Measurements from ENCODE around the gene LCORL. TPM values are rescaled to one million over a fixed set of nuclear protein-coding genes. Genes with fewer than 3 reads are reported as not detected.

Gene LCORL
- total RNA-seq, 2 experiments from 2014 or later = 6.3 to 6.5 TPM

- Mint-ChIP-seq H3K9me3 (no peaks in the 10 kb centered on the region), H3K4me3 (no peak overlapping the region), H3K27me3 (no peaks in the 10 kb centered on the region), H3K27ac (no peak overlapping the region), H3K36me3 (ENCODE audit: low read depth) (peaks cover 46% of the 10 kb centered on the region), H3K4me1 (ENCODE audit: low read depth) (no peaks in the 10 kb centered on the region)
- Histone ChIP-seq H3K27ac (ENCODE audit: low read depth in 1 of 2, low read length in 2 of 2) (no peak overlapping the region), H3K4me1 (ENCODE audit: insufficient read depth, low read length) (no peaks in the 10 kb centered on the region), H3K36me3 (ENCODE audit: insufficient read depth, low read length) (peaks cover 11% of the 10 kb centered on the region), H3K9me3 (ENCODE audit: control insufficient read depth in 1 of 2, insufficient read depth in 1 of 2, low read length in 2 of 2) (no peaks in the 10 kb centered on the region), H3K4me3 (ENCODE audit: low read length) (no peak overlapping the region), H3K27me3 (ENCODE audit: control insufficient read depth in 1 of 2, insufficient read depth in 2 of 2, low read length in 2 of 2) (no peaks in the 10 kb centered on the region)
- DNase-seq = no peak
- POLR2A ChIA-PET = no interaction called here
- intact Hi-C loops (cut with DNase I, micrococcal nuclease) = no loop called here
- ATAC-seq (ENCODE audit: poor library complexity) = no peak
- TF ChIP-seq CTCF (IDR thresholded peaks at IDR 0.05) = no peak
- CTCF ChIA-PET = no interaction called here
These were observed 59.4 kb downstream of the LCORL start for GRCh38 chr4:17962171-17962570.

- H3K36me3 Mint-ChIP-seq (ENCODE audit: low read depth) = peaks cover 54% of the 10 kb centered on the region
- H3K27ac ChIP-seq (ENCODE audit: low read depth in 1 of 2, low read length in 2 of 2) = no peak overlapping the region
- no peak for ATAC-seq (ENCODE audit: poor library complexity)
- no peak overlapping the region for H3K4me3 Mint-ChIP-seq
- H3K4me3 ChIP-seq (ENCODE audit: low read length) = no peak overlapping the region
- H3K9me3 Mint-ChIP-seq = no peaks in the 10 kb centered on the region
- POLR2A ChIA-PET = no interaction called here
- H3K4me1 Mint-ChIP-seq (ENCODE audit: low read depth) = no peaks in the 10 kb centered on the region
- CTCF ChIA-PET = no interaction called here
- H3K9me3 ChIP-seq (ENCODE audit: control insufficient read depth in 1 of 2, insufficient read depth in 1 of 2, low read length in 2 of 2) = no peaks in the 10 kb centered on the region
- intact Hi-C loops (cut with DNase I, micrococcal nuclease) = no loop called here
- TF ChIP-seq CTCF (IDR thresholded peaks at IDR 0.05) = no peak
- no peak overlapping the region for H3K27ac Mint-ChIP-seq
- H3K36me3 ChIP-seq (ENCODE audit: insufficient read depth, low read length) = peaks cover 11% of the 10 kb centered on the region
- H3K27me3 ChIP-seq (ENCODE audit: control insufficient read depth in 1 of 2, insufficient read depth in 2 of 2, low read length in 2 of 2) = no peaks in the 10 kb centered on the region
- H3K4me1 ChIP-seq (ENCODE audit: insufficient read depth, low read length) = no peaks in the 10 kb centered on the region
- DNase-seq = no peak
- no peaks in the 10 kb centered on the region for H3K27me3 Mint-ChIP-seq
These were observed 60.3 kb downstream of the LCORL start for GRCh38 chr4:17961249-17961648.

DNA sequence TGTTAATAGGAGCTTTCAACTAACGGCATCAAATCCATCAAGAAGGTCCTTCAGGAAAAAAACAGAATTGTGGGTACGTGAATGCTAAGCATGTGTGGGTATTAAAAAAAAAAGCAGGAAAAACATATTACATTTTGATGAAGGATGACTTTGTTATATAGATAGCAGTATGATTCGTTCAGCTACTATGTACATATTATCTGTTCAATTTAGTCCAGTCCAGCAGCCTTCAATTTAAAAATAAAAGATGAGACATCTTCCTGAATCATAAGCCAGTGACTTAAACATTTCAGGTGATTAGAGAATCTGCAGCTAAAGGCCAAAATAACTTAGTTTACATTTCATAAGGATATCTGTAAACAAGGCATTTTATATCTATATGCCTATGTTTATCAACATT is 63.4 kb downstream of the LCORL start:
- Mint-ChIP-seq H3K9me3 (no peaks in the 10 kb centered on the region), H3K36me3 (ENCODE audit: low read depth) (peaks cover 83% of the 10 kb centered on the region)

More for the DNA sequence above, 63.4 kb downstream of the LCORL start:
- Histone ChIP-seq H3K4me3 (ENCODE audit: low read length) (no peak overlapping the region), H3K27ac (ENCODE audit: low read depth in 1 of 2, low read length in 2 of 2) (no peak overlapping the region), H3K27me3 (ENCODE audit: control insufficient read depth in 1 of 2, insufficient read depth in 2 of 2, low read length in 2 of 2) (no peaks in the 10 kb centered on the region), H3K4me1 (ENCODE audit: insufficient read depth, low read length) (no peaks in the 10 kb centered on the region), H3K36me3 (ENCODE audit: insufficient read depth, low read length) (peaks cover 11% of the 10 kb centered on the region), H3K9me3 (ENCODE audit: control insufficient read depth in 1 of 2, insufficient read depth in 1 of 2, low read length in 2 of 2) (no peaks in the 10 kb centered on the region)
- Mint-ChIP-seq H3K4me1 (ENCODE audit: low read depth) (no peaks in the 10 kb centered on the region), H3K27ac (no peak overlapping the region), H3K4me3 (no peak overlapping the region), H3K27me3 (no peaks in the 10 kb centered on the region)
- no peak for TF ChIP-seq CTCF (IDR thresholded peaks at IDR 0.05)
- ChIA-PET CTCF (no interaction called here), POLR2A (no interaction called here)
- intact Hi-C loops (cut with DNase I, micrococcal nuclease) = loop anchor here in 1 of 2 experiments (5.0 kb wide), 1 partner anchor 34 kb away; no protein-coding TSS in a partner anchor
- ATAC-seq (ENCODE audit: poor library complexity) (no peak), DNase-seq (no peak)

All from CD4-positive, alpha-beta T cell (primary cell).